ENCODE results near the gene SNED1.

SNED1 gene

DNA sequence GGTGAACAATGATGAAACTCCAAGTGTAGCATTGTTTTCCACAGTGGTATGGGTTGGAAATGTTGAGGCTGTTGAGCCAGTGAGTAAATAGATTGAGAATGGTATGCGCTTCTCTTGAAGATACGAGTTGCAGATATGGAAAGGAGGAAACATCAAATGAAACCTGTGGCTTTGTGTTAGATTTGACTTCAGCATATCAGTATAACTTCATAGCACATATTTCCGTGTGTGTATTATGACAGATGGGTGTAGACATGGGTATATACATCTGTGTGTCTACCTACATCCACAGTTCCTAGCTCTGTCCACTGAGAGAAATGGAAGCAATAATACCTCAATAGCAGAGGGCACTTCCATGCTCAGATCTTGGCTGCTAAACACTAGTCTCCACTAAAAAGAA is 8.0 kb downstream of the SNED1 start:
- no peak for DNase-seq (ENCODE audit: low read depth)

DNA sequence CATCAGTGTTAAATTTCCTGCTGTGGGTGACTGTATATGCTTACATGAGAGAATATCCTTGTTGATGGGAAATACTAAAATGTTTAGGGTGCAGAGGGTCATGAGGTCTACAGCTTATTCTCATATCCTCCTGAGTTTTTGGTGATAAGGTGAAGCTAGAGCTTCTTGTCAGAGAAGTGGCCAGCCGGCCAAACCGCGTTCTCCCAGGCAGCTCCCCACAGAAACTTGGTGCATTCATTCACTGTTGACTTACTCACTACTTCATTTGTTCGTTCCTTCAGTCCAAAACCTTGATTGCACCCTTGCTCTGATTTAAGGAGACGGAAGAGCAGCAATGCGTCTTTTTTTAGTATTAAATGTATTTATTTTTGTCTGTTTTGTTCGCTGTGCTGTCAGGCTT is 8.7 kb downstream of the SNED1 start:
- no peak for DNase-seq (ENCODE audit: low read depth)

- DNase-seq (ENCODE audit: low read depth) = no peak
Measured at GRCh38 chr2:241007880-241008710, 9.7 kb downstream of the SNED1 start.

GRCh38 chr2:241008711-241009121 is 10.3 kb downstream of the SNED1 start:
- DNase-seq (ENCODE audit: low read depth) = no peak

- no peak for DNase-seq (ENCODE audit: low read depth)
Measured at GRCh38 chr2:241009191-241009590, 10.8 kb downstream of the SNED1 start.

- DNase-seq (ENCODE audit: low read depth) = no peak
Measured at GRCh38 chr2:241009601-241010530, 11.4 kb downstream of the SNED1 start.

DNA sequence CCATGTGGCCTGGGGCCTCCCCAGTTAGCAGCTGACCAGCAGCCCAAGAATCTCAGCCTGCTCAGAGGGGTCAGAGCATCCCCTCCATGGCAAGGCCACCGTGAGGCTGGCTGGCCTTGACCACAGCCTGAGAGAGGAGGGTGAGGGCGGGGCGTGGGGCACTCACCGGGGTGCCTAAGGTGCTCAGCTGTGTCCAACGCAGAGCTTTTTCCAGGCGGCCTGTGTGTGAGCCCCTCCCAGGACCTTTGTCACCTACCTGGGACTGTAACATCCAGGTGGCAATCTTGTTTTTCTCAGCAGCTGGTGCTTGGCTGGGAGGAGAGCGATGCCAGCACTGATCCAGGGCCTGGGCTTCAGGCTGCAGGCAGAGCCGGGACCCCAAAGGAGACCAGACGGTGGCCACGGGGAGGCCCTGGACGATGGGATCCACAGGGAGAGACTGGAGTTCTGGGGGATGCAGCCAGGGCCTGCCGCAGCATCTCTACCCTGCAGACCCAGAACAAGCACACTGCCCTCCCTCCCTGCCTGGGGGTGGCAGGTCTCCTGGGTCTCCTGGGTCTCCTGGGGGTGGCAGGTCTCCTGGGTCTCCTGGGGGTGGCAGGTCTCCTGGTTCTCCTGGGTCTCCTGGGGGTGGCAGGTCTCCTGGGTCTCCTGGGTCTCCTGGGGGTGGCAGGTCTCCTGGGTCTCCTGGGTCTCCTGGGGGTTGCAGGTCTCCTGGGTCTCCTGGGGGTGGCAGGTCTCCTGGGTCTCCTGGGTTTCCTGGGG is 12.3 kb downstream of the SNED1 start:
- no peak for DNase-seq (ENCODE audit: low read depth)

GRCh38 chr2:241011296-241011600 is 12.8 kb downstream of the SNED1 start:
- DNase-seq (ENCODE audit: low read depth) = no peak

- DNase-seq (ENCODE audit: low read depth) = no peak
Measured at GRCh38 chr2:241011751-241012510, 13.5 kb downstream of the SNED1 start.

DNA sequence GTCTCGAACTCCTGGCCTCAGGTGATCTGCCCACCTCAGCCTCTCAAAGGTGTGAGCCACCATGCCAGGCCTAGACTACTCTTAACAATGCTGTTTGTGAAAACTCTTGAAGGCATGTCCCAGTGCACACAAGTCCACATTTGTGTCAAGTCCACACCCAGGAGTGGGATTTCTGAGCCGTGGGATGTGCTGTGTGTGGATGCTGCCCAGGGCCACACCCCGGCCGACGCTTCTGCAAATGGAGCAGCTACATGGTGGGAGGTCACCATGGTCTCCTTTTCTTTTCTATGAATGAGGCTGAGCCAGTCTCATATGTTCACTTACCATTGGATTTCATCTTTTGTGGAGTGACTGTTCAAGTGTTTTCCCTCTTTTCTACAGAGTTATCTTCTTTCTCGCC is 15.8 kb downstream of the SNED1 start:
- no peak for DNase-seq (ENCODE audit: low read depth)

DNA sequence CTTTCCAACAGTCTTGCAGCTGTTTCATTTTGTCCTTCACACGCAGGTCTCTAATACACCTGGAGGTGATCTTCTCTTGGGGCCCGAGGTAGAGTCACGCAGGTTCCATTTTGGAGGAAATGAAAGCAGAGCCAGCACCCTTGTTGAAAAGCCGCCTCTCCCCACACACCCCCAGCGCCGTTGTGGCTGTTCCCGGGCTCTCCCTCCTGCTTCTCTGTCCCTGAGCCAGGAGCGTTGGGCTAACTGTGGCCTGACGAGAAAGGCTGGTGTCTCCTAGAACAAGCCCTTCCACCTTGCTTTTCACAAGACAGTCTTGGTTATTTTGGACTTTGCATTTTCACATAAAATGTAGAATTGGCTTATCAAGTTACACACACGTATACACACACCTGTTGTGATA is 16.3 kb downstream of the SNED1 start:
- DNase-seq (ENCODE audit: low read depth) = no peak

- no peak for DNase-seq (ENCODE audit: low read depth)
Measured at GRCh38 chr2:241015439-241015838, 17.0 kb downstream of the SNED1 start.

DNA sequence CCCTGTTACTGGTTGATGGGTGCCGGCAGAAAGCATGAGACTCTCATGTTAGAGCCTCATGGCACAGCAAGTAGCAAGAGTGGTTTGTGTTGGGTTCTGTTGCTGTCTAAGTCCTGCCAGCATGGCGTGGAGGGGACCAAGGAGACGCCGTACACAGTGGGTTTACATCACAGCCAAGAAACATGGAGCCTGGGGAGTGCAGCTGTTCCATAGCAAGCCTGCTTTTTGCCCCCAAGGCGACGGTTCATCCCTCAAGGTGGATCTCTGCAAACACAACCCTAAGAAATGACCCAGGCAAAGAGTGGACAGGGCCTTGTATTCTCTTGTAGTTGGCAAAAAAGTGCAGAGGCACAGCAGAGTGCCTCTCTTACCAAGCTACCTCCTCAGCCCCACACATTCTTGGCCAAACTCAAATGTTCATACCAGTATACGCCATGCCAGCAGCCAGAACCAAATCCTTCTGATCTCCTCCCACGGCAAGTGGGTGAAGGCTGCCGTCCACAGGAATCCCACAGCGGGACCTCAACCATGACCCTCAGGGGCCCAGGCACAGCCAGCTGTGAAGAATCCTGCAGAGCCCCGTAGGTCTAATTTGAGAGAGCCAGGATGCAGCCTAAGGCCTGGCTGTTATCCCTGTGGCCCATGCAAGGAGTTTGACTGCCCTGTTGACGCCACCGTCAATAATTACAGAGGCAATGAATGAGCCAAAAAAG is 19.0 kb downstream of the SNED1 start:
- no peak for DNase-seq (ENCODE audit: low read depth)

- no peak for DNase-seq (ENCODE audit: low read depth)
Measured at GRCh38 chr2:241018051-241018891, 19.9 kb downstream of the SNED1 start.

- DNase-seq (ENCODE audit: low read depth) = no peak
Measured at GRCh38 chr2:241019441-241020139, 21.2 kb downstream of the SNED1 start.

- no peak for DNase-seq (ENCODE audit: low read depth)
Measured at GRCh38 chr2:241020201-241020600, 21.8 kb downstream of the SNED1 start.

DNA sequence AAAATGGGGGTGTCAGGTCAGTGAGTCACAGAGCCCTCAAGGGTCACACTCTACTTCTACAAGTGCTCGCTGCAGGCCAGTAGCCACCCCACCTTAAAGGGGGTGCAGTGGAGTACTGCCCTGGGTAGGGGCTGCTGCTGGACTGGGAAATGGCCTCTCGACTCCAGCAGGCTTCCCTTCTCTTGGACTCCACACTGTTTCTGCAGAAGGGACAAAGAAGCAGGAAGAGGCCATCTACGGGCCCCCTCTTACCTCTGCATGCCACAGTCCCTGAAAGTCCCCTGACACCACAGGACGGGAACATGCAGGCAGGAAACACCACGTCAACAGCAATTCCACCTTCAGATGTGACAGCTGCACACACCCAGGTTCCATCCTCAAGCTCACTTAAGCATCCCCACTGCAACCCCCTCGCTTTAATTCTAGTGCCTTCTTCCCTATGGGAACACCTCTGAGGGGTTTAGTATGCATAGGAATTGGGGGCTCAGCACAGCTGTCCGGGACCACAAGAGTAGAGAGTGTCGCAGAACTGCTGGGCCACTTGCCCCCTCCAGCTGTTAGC is 22.3 kb downstream of the SNED1 start:
- no peak for DNase-seq (ENCODE audit: low read depth)

DNA sequence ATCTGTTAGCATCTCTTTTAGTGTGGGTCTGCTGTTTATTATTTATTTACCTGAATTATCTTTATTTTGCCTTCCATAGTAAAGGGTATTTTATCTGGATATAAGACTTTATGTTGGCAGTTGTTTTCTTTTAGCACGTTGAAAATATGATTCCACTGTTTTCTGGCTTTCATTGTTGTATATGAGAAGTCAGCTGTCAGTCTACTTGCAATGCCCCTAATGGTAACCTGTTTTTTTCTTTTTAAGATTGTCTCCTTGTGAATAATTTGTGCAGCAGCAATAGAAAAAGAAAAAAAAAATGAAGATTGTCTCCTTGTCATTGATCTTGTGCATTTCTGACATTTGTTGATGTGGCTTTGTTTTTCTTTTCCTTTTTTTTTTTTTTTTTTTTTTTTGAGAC is 27.2 kb downstream of the SNED1 start:
- no peak for DNase-seq (ENCODE audit: low read depth)

All from HS-27A (cell line).